ENCODE results near the gene TEX26. TPM values are rescaled to one million over a fixed set of nuclear protein-coding genes. Genes with fewer than 3 reads are reported as not detected.

TEX26 gene
- polyA plus RNA-seq, 3 donors: not detected

GRCh38 chr13:30982506-30982905 lies 50.0 kb downstream of the TEX26 start:
- peaks cover 0 to 5% (median 0%) of the 10 kb centered on the region in 7 donors for H3K9me3 Mint-ChIP-seq
- no peak for DNase-seq
- H3K4me3 ChIP-seq (replicated peaks in 1 of 3; ENCODE audit: low read depth in 2 of 3, low read length in 3 of 3): no peak overlapping the region
- H3K36me3 ChIP-seq (replicated peaks in 1 of 2; ENCODE audit: control insufficient read depth in 1 of 2, insufficient read depth in 2 of 2, low read length in 2 of 2): no peaks in the 10 kb centered on the region
- intact Hi-C loops (cut with micrococcal nuclease): no loop called here
- H3K4me1 Mint-ChIP-seq: no peaks in the 10 kb centered on the region
- no peaks in the 10 kb centered on the region for H3K27me3 ChIP-seq (ENCODE audit: control insufficient read depth in 2 of 2, insufficient read depth in 2 of 2, low read length in 2 of 2)
- WGBS (ENCODE audit: insufficient coverage): 14% methylated on average over 1 of the region's 3 CpGs
- no peaks in the 10 kb centered on the region for H4K20me1 ChIP-seq (ENCODE audit: insufficient read depth, low read length)
- no peak overlapping the region for H2AFZ ChIP-seq (ENCODE audit: insufficient read depth, low read depth, low read length, poor library complexity, severe bottlenecking)
- H3K4me1 ChIP-seq (ENCODE audit: control insufficient read depth in 1 of 2, insufficient read depth in 2 of 2, low read length in 2 of 2): no peaks in the 10 kb centered on the region
- no peaks in the 10 kb centered on the region for H3K9me3 ChIP-seq (replicated peaks in 1 of 2; ENCODE audit: control insufficient read depth in 1 of 2, insufficient read depth in 1 of 2, low read length in 2 of 2)
- no peak overlapping the region for H3K27ac Mint-ChIP-seq
- H3K79me2 ChIP-seq (ENCODE audit: insufficient read depth, low read length): no peaks in the 10 kb centered on the region
- no peaks in the 10 kb centered on the region for H3K36me3 Mint-ChIP-seq
- H3K4me3 Mint-ChIP-seq: no peak overlapping the region
- no peak overlapping the region for H3K4me2 ChIP-seq (replicated peaks; ENCODE audit: extremely low read depth, low read length, poor library complexity, severe bottlenecking)
- no peak overlapping the region for H3K27ac ChIP-seq (ENCODE audit: low read depth in 1 of 2, low read length in 2 of 2)
- H3K9ac ChIP-seq (ENCODE audit: insufficient read depth, low read length, poor library complexity, severe bottlenecking): no peak overlapping the region
- TF ChIP-seq CTCF (IDR thresholded peaks at IDR 0.05): no peak
- peaks cover 3 to 11% (median 9%) of the 10 kb centered on the region in 3 donors for H3K27me3 Mint-ChIP-seq (ENCODE audit: low read depth in 3 of 3)

GRCh38 chr13:30982906-30983305 lies 50.5 kb downstream of the TEX26 start:
- Mint-ChIP-seq H3K27me3 (ENCODE audit: low read depth in 3 of 3) (peaks cover 3 to 11% (median 9%) of the 10 kb centered on the region in 3 donors), H3K4me1 (no peaks in the 10 kb centered on the region), H3K9me3 (peaks cover 0 to 5% (median 0%) of the 10 kb centered on the region in 7 donors), H3K36me3 (no peaks in the 10 kb centered on the region), H3K4me3 (no peak overlapping the region), H3K27ac (no peak overlapping the region)
- no peaks in the 10 kb centered on the region for H3K4me1 ChIP-seq (ENCODE audit: control insufficient read depth in 1 of 2, insufficient read depth in 2 of 2, low read length in 2 of 2)
- no peaks in the 10 kb centered on the region for H3K9me3 ChIP-seq (replicated peaks in 1 of 2; ENCODE audit: control insufficient read depth in 1 of 2, insufficient read depth in 1 of 2, low read length in 2 of 2)
- 100% methylated on average over 1 of the region's 3 CpGs for WGBS (ENCODE audit: insufficient coverage)
- no peaks in the 10 kb centered on the region for H3K27me3 ChIP-seq (ENCODE audit: control insufficient read depth in 2 of 2, insufficient read depth in 2 of 2, low read length in 2 of 2)
- H2AFZ ChIP-seq (ENCODE audit: insufficient read depth, low read depth, low read length, poor library complexity, severe bottlenecking): no peak overlapping the region
- no peak overlapping the region for H3K9ac ChIP-seq (ENCODE audit: insufficient read depth, low read length, poor library complexity, severe bottlenecking)
- H3K4me3 ChIP-seq (replicated peaks in 1 of 3; ENCODE audit: low read depth in 2 of 3, low read length in 3 of 3): no peak overlapping the region
- H3K4me2 ChIP-seq (replicated peaks; ENCODE audit: extremely low read depth, low read length, poor library complexity, severe bottlenecking): no peak overlapping the region
- no peak for TF ChIP-seq CTCF (IDR thresholded peaks at IDR 0.05)
- H3K36me3 ChIP-seq (replicated peaks in 1 of 2; ENCODE audit: control insufficient read depth in 1 of 2, insufficient read depth in 2 of 2, low read length in 2 of 2): no peaks in the 10 kb centered on the region
- H4K20me1 ChIP-seq (ENCODE audit: insufficient read depth, low read length): no peaks in the 10 kb centered on the region
- H3K79me2 ChIP-seq (ENCODE audit: insufficient read depth, low read length): no peaks in the 10 kb centered on the region
- no peak for DNase-seq
- H3K27ac ChIP-seq (ENCODE audit: low read depth in 1 of 2, low read length in 2 of 2): no peak overlapping the region
- intact Hi-C loops (cut with micrococcal nuclease): no loop called here

Measured in CD14-positive monocyte (primary cell).